H9 (cell line): ENCODE results near the gene NUBP1. TPM values are rescaled to one million over a fixed set of nuclear protein-coding genes. Genes with fewer than 3 reads are reported as not detected.
A peak's percentile ranks its signal among the peaks of the same experiment; 100 is the strongest.

Experiments
- DNase-seq: peaks from one replicate; pipeline ENCODE4 v3.0.0-alpha.2; 2017
- H2AFZ ChIP-seq: one replicate; pipeline ENCODE4 v1.6.1; 2013; ENCODE audit warnings: mild to moderate bottlenecking, low read length, control low read depth, moderate library complexity
- H2AK5ac ChIP-seq: 2 replicates; pipeline ENCODE4 v1.6.1; 2013; ENCODE audit warnings: low read length, control low read depth, mixed read lengths; ENCODE audit not compliant: insufficient read length
- H2BK120ac ChIP-seq: one replicate; pipeline ENCODE4 v1.6.1; 2013; ENCODE audit warnings: low read depth, mild to moderate bottlenecking, low read length, control low read depth, inconsistent platforms; ENCODE audit not compliant: poor library complexity, severe bottlenecking
- H2BK12ac ChIP-seq: 2 replicates; pipeline ENCODE4 v1.6.1; 2013; ENCODE audit warnings: low read length, control low read depth, mixed read lengths, low read depth; ENCODE audit not compliant: insufficient read length
- H2BK15ac ChIP-seq: 2 replicates; pipeline ENCODE4 v1.6.1; 2013; ENCODE audit warnings: low read depth, low read length, control low read depth
- H2BK20ac ChIP-seq: one replicate; pipeline ENCODE4 v1.6.1; 2013; ENCODE audit warnings: low read depth, mild to moderate bottlenecking, low read length, control low read depth, inconsistent platforms; ENCODE audit not compliant: poor library complexity, severe bottlenecking
- H2BK5ac ChIP-seq: 2 replicates; pipeline ENCODE4 v1.6.1; 2013; ENCODE audit warnings: low read length, control low read depth, mixed read lengths; ENCODE audit not compliant: insufficient read length
- H3K14ac ChIP-seq: 2 replicates; pipeline ENCODE4 v1.6.1; 2013; ENCODE audit warnings: low read length, control low read depth; ENCODE audit not compliant: insufficient read depth
- H3K18ac ChIP-seq: 2 replicates; pipeline ENCODE4 v1.6.1; 2013; ENCODE audit warnings: low read depth, mild to moderate bottlenecking, mixed read lengths, low read length, control low read depth; ENCODE audit not compliant: insufficient read length
- H3K23ac ChIP-seq: 2 replicates; pipeline ENCODE4 v1.6.1; 2013; ENCODE audit warnings: low read length, control low read depth, mixed read lengths, low read depth; ENCODE audit not compliant: insufficient read length
- H3K23me2 ChIP-seq: 2 replicates; pipeline ENCODE4 v1.6.1; 2013; ENCODE audit warnings: low read depth, mild to moderate bottlenecking, mixed read lengths, low read length, control low read depth; ENCODE audit not compliant: insufficient read length, poor library complexity, severe bottlenecking
- H3K27ac ChIP-seq: 2 replicates; pipeline ENCODE4 v1.5.1; 2013; ENCODE audit warnings: low read length, control low read depth, mixed read lengths, low read depth; ENCODE audit not compliant: insufficient read length
- H3K27me3 ChIP-seq: 2 replicates; pipeline ENCODE4 v1.6.1; 2013; ENCODE audit warnings: low read length, control low read depth, inconsistent platforms; ENCODE audit not compliant: insufficient read depth
- H3K4ac ChIP-seq: 2 replicates; pipeline ENCODE4 v1.6.1; 2013; ENCODE audit warnings: low read depth, mild to moderate bottlenecking, control low read depth, inconsistent platforms, low read length, moderate library complexity
- H3K4me1 ChIP-seq: 2 replicates; pipeline ENCODE4 v1.6.1; 2013; ENCODE audit warnings: low read length, control low read depth, inconsistent platforms; ENCODE audit not compliant: insufficient read depth
- H3K4me2 ChIP-seq: 2 replicates; pipeline ENCODE4 v1.6.1; 2013; ENCODE audit warnings: low read length, control low read depth, mixed read lengths; ENCODE audit not compliant: insufficient read length, insufficient read depth
- H3K56ac ChIP-seq: 2 replicates; pipeline ENCODE4 v1.6.1; 2013; ENCODE audit warnings: low read depth, mild to moderate bottlenecking, mixed read lengths, low read length, control low read depth; ENCODE audit not compliant: insufficient read length
- H3K79me1 ChIP-seq: 2 replicates; pipeline ENCODE4 v1.6.1; 2013; ENCODE audit warnings: low read depth, mild to moderate bottlenecking, moderate library complexity, low read length, control low read depth, inconsistent platforms; ENCODE audit not compliant: insufficient read depth, poor library complexity, severe bottlenecking
- H3K79me2 ChIP-seq: 2 replicates; pipeline ENCODE4 v1.6.1; 2013; ENCODE audit warnings: low read length, control low read depth, inconsistent platforms; ENCODE audit not compliant: insufficient read depth
- H3K9ac ChIP-seq: 2 replicates; pipeline ENCODE4 v1.6.1; 2013; ENCODE audit warnings: low read length, control low read depth, mixed read lengths; ENCODE audit not compliant: insufficient read length; ENCODE audit errors: extremely low read depth
- H3K9me3 ChIP-seq: one replicate; pipeline ENCODE4 v1.6.1; 2013; ENCODE audit warnings: low read depth, low read length, inconsistent platforms; ENCODE audit not compliant: control insufficient read depth
- H3T11ph ChIP-seq: one replicate; pipeline ENCODE4 v1.6.1; 2013; ENCODE audit warnings: mild to moderate bottlenecking, low read length, control low read depth, inconsistent platforms
- H4K20me1 ChIP-seq: one replicate; pipeline ENCODE4 v1.6.1; 2013; ENCODE audit not compliant: control insufficient read depth, insufficient read length, insufficient read depth
- H4K5ac ChIP-seq: 2 replicates; pipeline ENCODE4 v1.6.1; 2013; ENCODE audit warnings: low read depth, mild to moderate bottlenecking, mixed read lengths, low read length, control low read depth; ENCODE audit not compliant: insufficient read length
- H4K8ac ChIP-seq: replicated peaks from 2 replicates; pipeline ENCODE4 v1.6.1; 2013; ENCODE audit warnings: low read length, control low read depth, mixed read lengths, low read depth; ENCODE audit not compliant: insufficient read length
- H4K91ac ChIP-seq: 2 replicates; pipeline ENCODE4 v1.6.1; 2013; ENCODE audit warnings: low read depth, mild to moderate bottlenecking, moderate library complexity, mixed read lengths, low read length, control low read depth; ENCODE audit not compliant: insufficient read length
- H3K27ac Mint-ChIP-seq, 3 experiments: 2 replicates in 2 of 3; 3 replicates in 1 of 3; pipeline ENCODE4 v1.8.0; 2020 to 2021; ENCODE audit warnings: mixed read lengths in 3 of 3, mild to moderate bottlenecking in 1 of 3, moderate library complexity in 1 of 3
- H3K27me3 Mint-ChIP-seq: 2 replicates; pipeline ENCODE4 v1.8.0; 2021; ENCODE audit warnings: low read depth, mild to moderate bottlenecking, moderate library complexity, mixed read lengths
- H3K36me3 Mint-ChIP-seq, 3 experiments: 2 replicates in 2 of 3; 3 replicates in 1 of 3; pipeline ENCODE4 v1.8.0; 2020 to 2021; ENCODE audit warnings: low read depth in 3 of 3, mixed read lengths in 3 of 3; ENCODE audit not compliant: insufficient read depth in 1 of 3
- H3K4me1 Mint-ChIP-seq, 2 experiments: 2 replicates each; pipeline ENCODE4 v1.8.0; 2020; ENCODE audit warnings: mixed read lengths in 2 of 2
- H3K4me3 Mint-ChIP-seq, 2 experiments: 2 replicates in 1 of 2; 3 replicates in 1 of 2; pipeline ENCODE4 v1.8.0; 2020 to 2021; ENCODE audit warnings: mild to moderate bottlenecking in 2 of 2, mixed read lengths in 2 of 2, moderate library complexity in 1 of 2
- H3K9me3 Mint-ChIP-seq, 2 experiments: 2 replicates in 1 of 2; 3 replicates in 1 of 2; pipeline ENCODE4 v1.8.0; 2020; ENCODE audit warnings: mild to moderate bottlenecking in 2 of 2, mixed read lengths in 2 of 2, moderate library complexity in 1 of 2
- CTCF ChIP-seq: fragments of 200-600 bp; sonication (generic); conservative IDR thresholded peaks from 3 replicates; pipeline ENCODE4 v1.8.0; 2021; ENCODE audit warnings: antibody characterized with exemption, mild to moderate bottlenecking
- WGBS: extraction: QIAGEN DNeasy Blood & Tissue Kit; methylation state at CpG from one replicate; pipeline ENCODE4 v1.1.7; 2013; ENCODE audit warnings: missing lambda C conversion rate, low lambda C conversion rate, mixed read lengths; ENCODE audit not compliant: insufficient read length; ENCODE audit errors: extremely low coverage; 5-methylcytosine and 5-hydroxymethylcytosine counted together
- long read RNA-seq: library from polyadenylated mRNA; unstranded; transcript quantifications from one replicate; pipeline ENCODE4 v2.0.0, GENCODE V29; 2020
- total RNA-seq: library from RNA; stranded (reverse); gene quantifications from 2 replicates; pipeline ENCODE4 v1.2.1, GENCODE V29; 2021

The NUBP1 gene
- 36.5 and 37.6 TPM in 2 replicates for total RNA-seq
- long read RNA-seq, transcript NUBP1-201 (11 exons, 1,228 nt): major isoform, 76 of 95 reads
- long read RNA-seq, partial matches to known transcripts: 7 of 95 reads
- long read RNA-seq, other reads (novel, unspliced or antisense): 11 of 95 reads

GRCh38 chr16:10743610-10744369, at the start of gene NUBP1:
Gene NUBP1, plus strand, starts transcription at chr16:10743842. Its CDS starts 22 bp downstream, at chr16:10743864.
- Mint-ChIP-seq H3K27ac (peak within 1 kb of the TSS; percentile 97 to 99 (median 99)), H3K9me3 (no peaks in the 10 kb centered on the region; a peak in 1 of 5 replicates), H3K36me3 (peaks cover 0 to 27% (median 4%) of the 10 kb centered on the region in 3 experiments; a peak in 5 of 7 replicates), H3K4me3 (peak within 1 kb of the TSS; percentile 94 to 95), H3K4me1 (peaks cover 10 to 16% of the 10 kb centered on the region in 2 experiments), H3K27me3 (no peaks in the 10 kb centered on the region)
- H3K14ac ChIP-seq: peak within 1 kb of the TSS; percentile 81
- H3K23me2 ChIP-seq: peaks cover 3% of the 10 kb centered on the region
- H3K27me3 ChIP-seq: no peaks in the 10 kb centered on the region
- no peak within 1 kb of the TSS for H2BK5ac ChIP-seq
- H2BK20ac ChIP-seq: no peak within 1 kb of the TSS
- WGBS: no CpG with 5 or more reads among the region's 57 CpGs
- no peak for TF ChIP-seq CTCF
- H4K8ac ChIP-seq: no peak within 1 kb of the TSS
- H4K91ac ChIP-seq: no peak within 1 kb of the TSS
- H3K79me1 ChIP-seq: no peaks in the 10 kb centered on the region
- H2BK12ac ChIP-seq: no peak within 1 kb of the TSS
- no peak within 1 kb of the TSS for H2BK15ac ChIP-seq
- no peak within 1 kb of the TSS for H3K4ac ChIP-seq
- H4K20me1 ChIP-seq: no peaks in the 10 kb centered on the region
- no peak within 1 kb of the TSS for H3K23ac ChIP-seq
- H3K18ac ChIP-seq: peak within 1 kb of the TSS; percentile 94
- H3K9me3 ChIP-seq: no peaks in the 10 kb centered on the region
- no peak within 1 kb of the TSS for H2BK120ac ChIP-seq
- H3K4me2 ChIP-seq: peak within 1 kb of the TSS; percentile 67
- no peak within 1 kb of the TSS for H2AK5ac ChIP-seq
- H3K27ac ChIP-seq: no peak within 1 kb of the TSS
- H3K56ac ChIP-seq: no peak within 1 kb of the TSS
- H4K5ac ChIP-seq: no peak within 1 kb of the TSS
- no peak within 1 kb of the TSS for H3T11ph ChIP-seq
- H3K79me2 ChIP-seq: no peaks in the 10 kb centered on the region
- peak within 1 kb of the TSS; percentile 66 for H3K9ac ChIP-seq
- peak; percentile 98 for DNase-seq
- no peaks in the 10 kb centered on the region for H3K4me1 ChIP-seq
- no peak within 1 kb of the TSS for H2AFZ ChIP-seq
